Tibial nerve (tissue), 4 donors: ENCODE measurements around the gene ABCB9. TPM values are rescaled to one million over a fixed set of nuclear protein-coding genes. Genes with fewer than 3 reads are reported as not detected.

Source experiments
- DNase-seq, 2 donors: peaks; one replicate each; pipeline ENCODE4 v3.0.0-alpha.2; 2019; ENCODE audit warnings: low spot score in 2 of 2
- H3K27ac ChIP-seq, 4 donors: fragments of 200-600 bp; sonication (generic) in 3 of 4; one replicate each; pipeline ENCODE4 v1.5.1; 2017 to 2019; ENCODE audit warnings: mild to moderate bottlenecking in 1 of 4
- H3K27me3 ChIP-seq, 2 donors: fragments of 200-600 bp; sonication (generic) in 1 of 2; one replicate each; pipeline versions ENCODE4 v1.5.1 to v1.6.0; 2017 to 2019
- H3K36me3 ChIP-seq, 3 donors: fragments of 200-600 bp; sonication (generic); one replicate each; pipeline ENCODE4 v1.5.1; 2018 to 2019
- H3K4me1 ChIP-seq, 4 donors: fragments of 200-600 bp; sonication (generic) in 3 of 4; one replicate each; pipeline ENCODE4 v1.5.1; 2017 to 2019
- H3K4me3 ChIP-seq, 4 donors: fragments of 200-600 bp; sonication (generic) in 3 of 4; one replicate each; pipeline ENCODE4 v1.5.1; 2017 to 2019; ENCODE audit warnings: mild to moderate bottlenecking in 1 of 4, moderate library complexity in 1 of 4
- H3K9me3 ChIP-seq, 4 donors: fragments of 200-600 bp; sonication (generic) in 3 of 4; one replicate each; pipeline ENCODE4 v1.5.1; 2017 to 2019
- CTCF ChIP-seq, 5 experiments: fragments of 200-600 bp in 3 of 5; fragments of 450-650 bp in 2 of 5; sonication (generic) in 3 of 5; IDR thresholded peaks; one replicate each; pipeline ENCODE4 v1.5.1; 2016 to 2019; ENCODE audit warnings: antibody characterized with exemption in 5 of 5, mild to moderate bottlenecking in 3 of 5, moderate library complexity in 2 of 5
- EP300 ChIP-seq, 2 donors: sonication (generic); formaldehyde crosslinking; IDR thresholded peaks; one replicate each; pipeline ENCODE4 v1.6.1; 2017; ENCODE audit warnings: antibody characterized with exemption in 2 of 2, mild to moderate bottlenecking in 1 of 2
- POLR2A ChIP-seq, 2 donors: fragments of 450-650 bp; IDR thresholded peaks; one replicate each; pipeline ENCODE4 v1.6.1; 2017; ENCODE audit warnings: antibody characterized with exemption in 2 of 2, mild to moderate bottlenecking in 2 of 2, moderate library complexity in 2 of 2
- WGBS, 2 donors: methylation state at CpG; one replicate each; pipeline ENCODE4 v1.1.5; 2018; 5-methylcytosine and 5-hydroxymethylcytosine counted together
- total RNA-seq, 4 donors: library from RNA; depleted of rRNA; stranded (reverse); fragments of >200 nt; gene quantifications; one replicate each; pipeline ENCODE4 v1.1.0, GENCODE V29; 2016

Gene ABCB9
- total RNA-seq, 4 donors from 2014 or later, result 4.2 to 11.4 (median 6.0) TPM

GRCh38 chr12:122964439-122965257 lies 1.6 kb downstream of the ABCB9 start:
- DNase-seq, result no peak
- TF ChIP-seq EP300 (IDR thresholded peaks at IDR 0.05) (no peak), POLR2A (IDR thresholded peaks at IDR 0.05) (no peak), CTCF (IDR thresholded peaks at IDR 0.05) (no peak)
- 83 to 88% methylated on average over 19 of the region's 19 CpGs for WGBS, 2 donors
- peaks cover 0 to 35% (median 12%) of the 10 kb centered on the region in 4 donors for H3K4me1 ChIP-seq
- peaks cover 0 to 8% (median 0%) of the 10 kb centered on the region in 3 donors for H3K36me3 ChIP-seq
- H3K27ac ChIP-seq, result no peak overlapping the region
- H3K27me3 ChIP-seq, result no peaks in the 10 kb centered on the region
- no peaks in the 10 kb centered on the region for H3K9me3 ChIP-seq
- H3K4me3 ChIP-seq, result no peak overlapping the region

GRCh38 chr12:122963941-122964265 lies 2.4 kb downstream of the ABCB9 start:
- WGBS, 2 donors, result 34 to 58% methylated on average over 3 to 5 of the region's 8 CpGs
- H3K9me3 ChIP-seq, result no peaks in the 10 kb centered on the region
- H3K27me3 ChIP-seq, result no peaks in the 10 kb centered on the region
- no peak for DNase-seq
- H3K27ac ChIP-seq, result no peak overlapping the region
- peaks cover 0 to 15% (median 0%) of the 10 kb centered on the region in 3 donors for H3K36me3 ChIP-seq
- peaks cover 0 to 35% (median 12%) of the 10 kb centered on the region in 4 donors for H3K4me1 ChIP-seq
- H3K4me3 ChIP-seq, result no peak overlapping the region
- TF ChIP-seq POLR2A (IDR thresholded peaks at IDR 0.05) (no peak), EP300 (IDR thresholded peaks at IDR 0.05) (no peak)

GRCh38 chr12:122961531-122962329 lies 4.5 kb downstream of the ABCB9 start:
- no peak for DNase-seq
- Histone ChIP-seq H3K27ac (no peak overlapping the region), H3K27me3 (no peaks in the 10 kb centered on the region), H3K36me3 (peaks cover 0 to 24% (median 0%) of the 10 kb centered on the region in 3 donors), H3K4me1 (peaks cover 0 to 34% (median 12%) of the 10 kb centered on the region in 4 donors), H3K4me3 (no peak overlapping the region), H3K9me3 (no peaks in the 10 kb centered on the region)
- WGBS, 2 donors, result 77 to 80% methylated on average over 10 of the region's 10 CpGs
- TF ChIP-seq POLR2A (IDR thresholded peaks at IDR 0.05) (no peak), CTCF (IDR thresholded peaks at IDR 0.05) (no peak), EP300 (IDR thresholded peaks at IDR 0.05) (no peak)

GRCh38 chr12:122960193-122960569 lies 6.1 kb downstream of the ABCB9 start:
- no peaks in the 10 kb centered on the region for H3K27me3 ChIP-seq
- peaks cover 0 to 18% (median 3%) of the 10 kb centered on the region in 4 donors for H3K4me1 ChIP-seq
- no peaks in the 10 kb centered on the region for H3K9me3 ChIP-seq
- no peak overlapping the region for H3K4me3 ChIP-seq
- H3K36me3 ChIP-seq, result peaks cover 0 to 31% (median 0%) of the 10 kb centered on the region in 3 donors
- H3K27ac ChIP-seq, result no peak overlapping the region
- TF ChIP-seq POLR2A (IDR thresholded peaks at IDR 0.05), result no peak
- no peak for TF ChIP-seq CTCF (IDR thresholded peaks at IDR 0.05)
- no peak for TF ChIP-seq EP300 (IDR thresholded peaks at IDR 0.05)
- 95 to 97% methylated on average over 4 to 8 of the region's 8 CpGs for WGBS, 2 donors
- no peak for DNase-seq

- H3K27me3 ChIP-seq, result no peaks in the 10 kb centered on the region
- no peaks in the 10 kb centered on the region for H3K9me3 ChIP-seq
- H3K4me1 ChIP-seq, result peaks cover 0 to 13% (median 3%) of the 10 kb centered on the region in 4 donors
- peaks cover 0 to 31% (median 0%) of the 10 kb centered on the region in 3 donors for H3K36me3 ChIP-seq
- H3K4me3 ChIP-seq, result no peak overlapping the region
- TF ChIP-seq CTCF (IDR thresholded peaks at IDR 0.05) (no peak), POLR2A (IDR thresholded peaks at IDR 0.05) (no peak), EP300 (IDR thresholded peaks at IDR 0.05) (no peak)
- no peak for DNase-seq
- no peak overlapping the region for H3K27ac ChIP-seq
- WGBS, 2 donors, result 93 to 94% methylated on average over 32 to 35 of the region's 35 CpGs
These were observed 6.6 kb downstream of the ABCB9 start for GRCh38 chr12:122959566-122960192.
